Tibial artery (tissue), 4 donors: Measurements from ENCODE around the gene TMEM192.
"Not testable (repeated sequence)": the region's sequence is repeated elsewhere in the genome, so short reads cannot be mapped to it uniquely, and the experiment has no call there.

ENCODE experiments used
- DNase-seq, 2 donors: peaks; one replicate each; pipeline ENCODE4 v3.0.0-alpha.2; 2019
- H3K27ac ChIP-seq, 2 donors: fragments of 200-600 bp; sonication (generic) in 1 of 2; 1 replicate in 1 of 2; 2 replicates in 1 of 2; pipeline ENCODE4 v1.5.1; 2018 to 2019; ENCODE audit warnings: mild to moderate bottlenecking in 1 of 2
- H3K27me3 ChIP-seq, 2 donors: fragments of 200-600 bp; sonication (generic) in 1 of 2; one replicate each; pipeline versions ENCODE4 v1.5.1 to v1.6.0; 2016 to 2019
- H3K36me3 ChIP-seq, 3 donors: fragments of 200-600 bp; sonication (generic) in 2 of 3; one replicate each; pipeline ENCODE4 v1.5.1; 2016 to 2019; ENCODE audit warnings: mild to moderate bottlenecking in 2 of 3
- H3K4me1 ChIP-seq, 4 donors: fragments of 200-600 bp; sonication (generic) in 2 of 4; 1 replicate in 3 of 4; 2 replicates in 1 of 4; pipeline ENCODE4 v1.5.1; 2016 to 2019
- H3K4me3 ChIP-seq, 2 donors: fragments of 200-600 bp; sonication (generic) in 1 of 2; 1 replicate in 1 of 2; 2 replicates in 1 of 2; pipeline ENCODE4 v1.5.1; 2018 to 2019; ENCODE audit warnings: mild to moderate bottlenecking in 2 of 2
- H3K9me3 ChIP-seq, 3 donors: fragments of 200-600 bp; sonication (generic) in 1 of 3; one replicate each; pipeline ENCODE4 v1.5.1; 2016 to 2019
- intact Hi-C: fragments of 100-400 bp; cut with DNase I; formaldehyde crosslinking; loops from one replicate; pipeline ENCODE4 v1.15.0; 2023; ENCODE audit warnings: low total_unique reads
- TF ChIP-seq, protein P1 (sequence below), 2 experiments: fragments of 200-600 bp in 1 of 2; fragments of 450-650 bp in 1 of 2; IDR thresholded peaks; one replicate each; pipeline ENCODE4 v1.5.1; 2017 to 2019; ENCODE audit warnings: antibody characterized with exemption in 2 of 2, mild to moderate bottlenecking in 1 of 2, moderate library complexity in 1 of 2

The TMEM192 gene

DNA sequence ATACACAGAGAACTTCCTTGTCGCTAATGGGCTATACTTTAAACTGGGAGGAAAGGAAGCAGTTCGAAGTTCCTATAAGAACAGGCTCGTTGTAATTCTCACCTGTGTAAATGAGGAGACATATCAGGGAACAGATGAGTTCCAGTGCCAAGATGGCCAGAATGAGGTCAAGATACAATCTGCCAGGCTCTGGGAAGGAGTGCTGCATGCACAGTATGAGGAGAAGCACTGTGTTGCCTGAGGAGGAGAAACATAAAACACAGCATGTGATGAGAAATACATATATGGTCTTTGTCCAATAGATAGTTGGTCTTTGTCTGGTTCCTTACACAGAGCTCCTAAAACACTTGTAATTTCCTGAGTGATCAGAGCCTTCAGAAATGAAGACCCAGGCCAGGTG lies 24.3 kb downstream of the TMEM192 start:
- peaks cover 56 to 91% (median 64%) of the 10 kb centered on the region in 3 donors for H3K36me3 ChIP-seq

DNA sequence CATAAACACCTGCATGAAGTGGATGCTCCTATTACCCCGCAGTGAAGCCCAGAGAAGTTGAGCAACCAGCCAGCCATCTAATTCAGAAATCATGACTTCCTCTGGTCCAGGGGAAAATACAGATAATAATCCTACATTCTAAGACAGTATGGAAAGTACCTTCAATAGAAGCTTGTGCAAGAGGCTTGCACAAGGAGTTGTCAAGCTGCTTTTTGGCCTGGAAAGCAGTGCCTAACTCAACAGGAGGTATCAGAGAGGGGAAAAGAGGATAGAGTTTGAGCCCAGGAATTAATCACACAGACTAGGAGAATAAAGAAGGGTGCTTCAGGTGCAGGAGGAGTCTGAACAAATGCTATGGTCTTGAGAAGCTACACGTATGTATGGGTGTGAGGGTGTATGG lies 26.7 kb downstream of the TMEM192 start:
- no peak for DNase-seq
- Histone ChIP-seq H3K4me1 (no peaks in the 10 kb centered on the region), H3K27me3 (no peaks in the 10 kb centered on the region), H3K4me3 (no peak overlapping the region), H3K27ac (no peak overlapping the region), H3K9me3 (no peaks in the 10 kb centered on the region), H3K36me3 (peaks cover 51 to 72% (median 57%) of the 10 kb centered on the region in 3 donors)
- TF ChIP-seq, protein P1, sequence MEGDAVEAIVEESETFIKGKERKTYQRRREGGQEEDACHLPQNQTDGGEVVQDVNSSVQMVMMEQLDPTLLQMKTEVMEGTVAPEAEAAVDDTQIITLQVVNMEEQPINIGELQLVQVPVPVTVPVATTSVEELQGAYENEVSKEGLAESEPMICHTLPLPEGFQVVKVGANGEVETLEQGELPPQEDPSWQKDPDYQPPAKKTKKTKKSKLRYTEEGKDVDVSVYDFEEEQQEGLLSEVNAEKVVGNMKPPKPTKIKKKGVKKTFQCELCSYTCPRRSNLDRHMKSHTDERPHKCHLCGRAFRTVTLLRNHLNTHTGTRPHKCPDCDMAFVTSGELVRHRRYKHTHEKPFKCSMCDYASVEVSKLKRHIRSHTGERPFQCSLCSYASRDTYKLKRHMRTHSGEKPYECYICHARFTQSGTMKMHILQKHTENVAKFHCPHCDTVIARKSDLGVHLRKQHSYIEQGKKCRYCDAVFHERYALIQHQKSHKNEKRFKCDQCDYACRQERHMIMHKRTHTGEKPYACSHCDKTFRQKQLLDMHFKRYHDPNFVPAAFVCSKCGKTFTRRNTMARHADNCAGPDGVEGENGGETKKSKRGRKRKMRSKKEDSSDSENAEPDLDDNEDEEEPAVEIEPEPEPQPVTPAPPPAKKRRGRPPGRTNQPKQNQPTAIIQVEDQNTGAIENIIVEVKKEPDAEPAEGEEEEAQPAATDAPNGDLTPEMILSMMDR (IDR thresholded peaks at IDR 0.05), result no peak
- intact Hi-C loops, result no loop called here

More for the DNA sequence above, 24.3 kb downstream of the TMEM192 start:
- intact Hi-C loops, result no loop called here
- no peak for DNase-seq
- no peaks in the 10 kb centered on the region for H3K27me3 ChIP-seq
- no peaks in the 10 kb centered on the region for H3K9me3 ChIP-seq
- TF ChIP-seq, protein P1 (IDR thresholded peaks at IDR 0.05), result no peak
- H3K4me3 ChIP-seq, result no peak overlapping the region
- H3K4me1 ChIP-seq, result no peaks in the 10 kb centered on the region
- no peak overlapping the region for H3K27ac ChIP-seq

DNA sequence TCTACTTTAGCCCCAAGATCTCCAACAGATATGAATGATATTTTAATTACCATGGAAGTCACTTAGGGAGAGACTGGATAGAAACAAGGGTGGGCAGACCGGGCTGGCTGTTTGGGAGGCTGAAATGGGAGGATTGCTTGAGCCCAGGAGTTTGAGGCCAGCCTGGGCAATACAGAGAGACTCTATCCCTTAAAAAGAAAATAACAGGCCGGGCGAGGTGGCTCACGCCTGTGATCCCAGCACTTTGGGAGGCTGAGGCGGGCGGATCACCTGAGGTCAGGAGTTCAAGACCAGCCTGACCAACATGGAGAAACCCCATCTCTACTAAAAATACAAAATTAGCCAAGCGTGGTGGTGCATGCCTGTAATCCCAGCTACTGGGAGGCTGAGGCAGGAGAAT lies 27.9 kb downstream of the TMEM192 start:
- H3K36me3 ChIP-seq, result peaks cover 60 to 70% (median 63%) of the 10 kb centered on the region in 3 donors
- H3K27ac ChIP-seq, H3K4me1 ChIP-seq, H3K4me3 ChIP-seq, H3K27me3 ChIP-seq, DNase-seq, H3K9me3 ChIP-seq, intact Hi-C loops: not testable (repeated sequence)

DNA sequence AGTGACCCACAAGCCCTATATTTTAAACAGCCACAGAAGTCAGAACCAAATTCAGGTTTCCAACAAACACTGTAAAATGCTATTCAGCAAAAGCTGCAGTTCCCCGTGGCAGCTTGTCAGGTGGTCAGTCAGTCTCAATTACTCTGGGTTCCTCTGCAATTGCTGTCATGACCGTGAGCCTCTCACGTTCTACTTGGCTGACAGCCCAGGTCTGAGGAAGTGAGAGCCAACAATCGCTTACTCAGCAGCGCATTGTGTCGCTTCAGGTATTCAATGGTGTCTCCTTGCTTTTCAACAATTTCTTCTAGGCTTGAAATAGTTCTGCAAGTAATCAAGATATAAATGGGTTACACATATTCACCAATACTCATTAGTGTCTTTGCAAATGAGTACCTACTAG lies 33.2 kb downstream of the TMEM192 start:
- TF ChIP-seq, protein P1 (IDR thresholded peaks at IDR 0.05), result no peak
- DNase-seq, result no peak
- H3K4me3 ChIP-seq, result no peak overlapping the region
- H3K9me3 ChIP-seq, result no peaks in the 10 kb centered on the region
- H3K27me3 ChIP-seq, result no peaks in the 10 kb centered on the region
- H3K27ac ChIP-seq, result no peak overlapping the region
- intact Hi-C loops, result no loop called here
- H3K4me1 ChIP-seq, result no peaks in the 10 kb centered on the region
- H3K36me3 ChIP-seq, result peaks cover 56 to 69% (median 59%) of the 10 kb centered on the region in 3 donors

DNA sequence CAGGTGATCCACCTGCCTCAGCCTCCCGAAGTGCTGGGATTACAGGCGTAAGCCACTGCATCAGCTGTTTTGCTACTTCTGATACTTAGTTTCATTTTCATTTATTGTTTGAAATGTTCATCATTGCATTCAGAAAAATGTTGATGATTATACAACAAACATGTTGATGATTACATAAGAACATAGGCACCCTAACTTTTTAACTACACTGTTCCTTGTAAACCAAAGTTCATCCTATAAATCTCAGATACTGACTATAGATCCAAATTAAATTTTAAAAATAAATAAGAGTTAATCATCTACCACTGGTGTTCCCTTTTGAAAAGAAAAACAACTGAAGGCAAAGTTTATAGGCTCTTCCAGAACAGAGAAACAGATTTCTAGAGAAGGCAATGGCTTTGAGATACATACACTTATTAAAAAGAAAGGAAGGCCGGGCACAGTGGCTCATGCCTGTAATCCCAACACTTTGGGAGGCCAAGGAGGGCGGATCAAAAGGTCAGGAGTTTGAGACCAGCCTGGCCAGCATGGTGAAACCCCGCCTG lies 35.6 kb downstream of the TMEM192 start:
- peaks cover 50 to 62% (median 53%) of the 10 kb centered on the region in 3 donors for H3K36me3 ChIP-seq
- no peak for DNase-seq
- intact Hi-C loops, result no loop called here
- no peaks in the 10 kb centered on the region for H3K4me1 ChIP-seq
- no peaks in the 10 kb centered on the region for H3K9me3 ChIP-seq
- TF ChIP-seq, protein P1 (IDR thresholded peaks at IDR 0.05), result no peak
- no peak overlapping the region for H3K27ac ChIP-seq
- H3K27me3 ChIP-seq, result no peaks in the 10 kb centered on the region
- H3K4me3 ChIP-seq, result no peak overlapping the region

DNA sequence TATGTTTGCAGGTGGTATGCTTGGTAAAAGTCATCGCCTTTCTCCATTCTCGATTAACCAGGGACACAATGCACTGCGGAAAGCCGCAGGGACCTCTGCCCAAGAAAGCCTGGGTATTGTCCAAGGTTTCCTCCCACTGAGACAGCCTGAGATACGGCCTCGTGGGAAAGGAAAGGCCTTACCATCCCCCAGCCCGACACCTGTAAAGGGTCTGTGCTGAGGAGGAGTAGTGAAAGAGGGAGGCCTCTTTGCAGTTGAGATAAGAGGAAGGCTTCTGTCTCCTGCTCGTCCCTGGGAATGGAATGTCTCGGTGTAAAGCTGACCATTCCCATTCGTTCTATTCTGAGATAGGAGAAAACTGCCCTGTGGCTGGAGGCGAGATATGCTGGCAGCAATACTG lies 39.3 kb downstream of the TMEM192 start:
- H3K27ac ChIP-seq, intact Hi-C loops, DNase-seq, H3K4me1 ChIP-seq, H3K27me3 ChIP-seq, H3K9me3 ChIP-seq, H3K4me3 ChIP-seq: not testable (repeated sequence)
- H3K36me3 ChIP-seq, result peaks cover 26 to 38% (median 29%) of the 10 kb centered on the region in 3 donors

DNA sequence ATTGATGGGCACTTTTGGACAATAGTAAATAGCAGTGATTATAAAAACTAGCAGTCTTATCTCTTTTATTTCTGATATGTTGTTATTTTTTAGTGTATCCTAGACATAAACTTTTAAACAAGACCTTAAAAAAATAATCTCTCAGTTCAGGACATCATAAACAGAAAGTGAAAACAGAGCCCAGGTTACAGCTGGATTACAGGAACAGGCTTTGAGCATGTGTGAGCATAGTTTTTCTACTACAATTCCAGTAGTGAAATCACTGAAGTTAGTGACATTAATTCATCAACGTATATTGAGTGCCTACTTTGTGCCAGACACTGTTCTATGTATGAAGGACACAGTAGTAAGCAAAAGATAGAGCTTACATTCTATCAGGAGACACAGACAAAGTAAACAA lies 42.1 kb downstream of the TMEM192 start:
- no peaks in the 10 kb centered on the region for H3K27me3 ChIP-seq
- intact Hi-C loops, result no loop called here
- no peaks in the 10 kb centered on the region for H3K4me1 ChIP-seq
- DNase-seq, result no peak
- H3K9me3 ChIP-seq, result no peaks in the 10 kb centered on the region
- TF ChIP-seq, protein P1 (IDR thresholded peaks at IDR 0.05), result no peak
- no peak overlapping the region for H3K4me3 ChIP-seq
- H3K36me3 ChIP-seq, result peaks cover 5 to 10% (median 5%) of the 10 kb centered on the region in 3 donors
- no peak overlapping the region for H3K27ac ChIP-seq
